Sigmoid colon (tissue), 4 donors: ENCODE measurements around the gene MRPS7.
"Not testable (repeated sequence)": the region's sequence is repeated elsewhere in the genome, so short reads cannot be mapped to it uniquely, and the experiment has no call there.

Source experiments
- EP300 ChIP-seq, 4 donors: sonication (generic); formaldehyde crosslinking; IDR thresholded peaks; one replicate each; pipeline ENCODE4 v1.6.1; 2017; ENCODE audit warnings: antibody characterized with exemption in 4 of 4
- POLR2A ChIP-seq, 2 donors: fragments of 450-650 bp; IDR thresholded peaks; one replicate each; pipeline ENCODE4 v1.6.1; 2016; ENCODE audit warnings: antibody characterized with exemption in 2 of 2, mild to moderate bottlenecking in 2 of 2, moderate library complexity in 2 of 2
- POLR2AphosphoS5 ChIP-seq, 4 donors: sonication (generic); formaldehyde crosslinking; IDR thresholded peaks; one replicate each; pipeline ENCODE4 v1.6.1; 2017; ENCODE audit warnings: antibody characterized with exemption in 4 of 4
- TF ChIP-seq, protein P1 (sequence below), 4 experiments: fragments of 450-650 bp in 3 of 4; fragments of 200-600 bp in 1 of 4; IDR thresholded peaks; one replicate each; pipeline ENCODE4 v1.5.1; 2016 to 2019; ENCODE audit warnings: antibody characterized with exemption in 4 of 4, mild to moderate bottlenecking in 3 of 4, moderate library complexity in 2 of 4

DNA sequence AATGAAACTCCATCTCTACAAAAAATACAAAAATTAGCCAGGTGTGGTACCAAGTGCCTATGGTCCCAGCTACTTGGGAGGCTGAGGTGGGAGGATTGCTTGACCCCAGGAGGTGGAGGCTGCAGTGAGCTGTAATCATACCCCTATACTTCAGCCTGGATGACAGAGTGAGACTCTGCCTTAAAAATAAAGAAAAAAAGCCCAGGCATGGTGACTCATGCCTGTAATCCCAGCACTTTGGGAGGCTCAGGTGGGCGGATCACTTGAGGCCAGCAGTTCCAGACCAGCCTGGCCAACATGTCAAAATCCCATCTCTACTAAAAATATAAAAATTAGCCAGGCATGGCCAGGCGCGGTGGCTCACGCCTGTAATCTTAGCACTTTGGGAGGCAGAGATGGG, 18.5 kb downstream of the MRPS7 start:
- TF ChIP-seq, protein P1, sequence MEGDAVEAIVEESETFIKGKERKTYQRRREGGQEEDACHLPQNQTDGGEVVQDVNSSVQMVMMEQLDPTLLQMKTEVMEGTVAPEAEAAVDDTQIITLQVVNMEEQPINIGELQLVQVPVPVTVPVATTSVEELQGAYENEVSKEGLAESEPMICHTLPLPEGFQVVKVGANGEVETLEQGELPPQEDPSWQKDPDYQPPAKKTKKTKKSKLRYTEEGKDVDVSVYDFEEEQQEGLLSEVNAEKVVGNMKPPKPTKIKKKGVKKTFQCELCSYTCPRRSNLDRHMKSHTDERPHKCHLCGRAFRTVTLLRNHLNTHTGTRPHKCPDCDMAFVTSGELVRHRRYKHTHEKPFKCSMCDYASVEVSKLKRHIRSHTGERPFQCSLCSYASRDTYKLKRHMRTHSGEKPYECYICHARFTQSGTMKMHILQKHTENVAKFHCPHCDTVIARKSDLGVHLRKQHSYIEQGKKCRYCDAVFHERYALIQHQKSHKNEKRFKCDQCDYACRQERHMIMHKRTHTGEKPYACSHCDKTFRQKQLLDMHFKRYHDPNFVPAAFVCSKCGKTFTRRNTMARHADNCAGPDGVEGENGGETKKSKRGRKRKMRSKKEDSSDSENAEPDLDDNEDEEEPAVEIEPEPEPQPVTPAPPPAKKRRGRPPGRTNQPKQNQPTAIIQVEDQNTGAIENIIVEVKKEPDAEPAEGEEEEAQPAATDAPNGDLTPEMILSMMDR (IDR thresholded peaks at IDR 0.05), result not testable (repeated sequence)
- TF ChIP-seq EP300, POLR2A, POLR2AphosphoS5 (IDR thresholded peaks at IDR 0.05): not testable (repeated sequence)
